ENCODE results near the gene KIAA0232. TPM values are rescaled to one million over a fixed set of nuclear protein-coding genes. Genes with fewer than 3 reads are reported as not detected.

Gene KIAA0232
- total and polyA plus RNA-seq, 9 of the 15 experiments (the other 6 are each of a cell fraction or from before 2014, with no cell fraction given): 3.5 to 17.4 (median 13.0) TPM

- ChIA-PET POLR2A (interaction anchor here (0.6 to 3.8 kb wide), 5 partner anchors 15 to 163 kb away, joined by 3 to 20 read pairs (median 3); partner anchors contain the start of gene TBC1D14), CTCF (ENCODE audit: low intra/inter-chr PET ratio) (interaction anchor here (0.6 kb wide), 1 partner anchor 186 kb away, joined by 6 read pairs; no protein-coding TSS in a partner anchor)
- in situ Hi-C loops (cut with MboI): no loop called here
- ATAC-seq: peak; percentile 11
- H3K27ac ChIP-seq (ENCODE audit: extremely low read depth, low read depth, low read length): peak overlapping the region; percentile 80
- peak overlapping the region; percentile 1; the same call in 1 of the 2 replicates for H3K4me3 ChIP-seq
- TF ChIP-seq NCOA4 (IDR thresholded peaks at IDR 0.05; ENCODE audit: partially characterized antibody) (no peak), SMAD3 (CRISPR knock-in tag; conservative IDR thresholded peaks at IDR 0.05) (no peak), ARID3B (CRISPR knock-in tag; IDR thresholded peaks at IDR 0.05; ENCODE audit: borderline replicate concordance) (no peak), NFIC (IDR thresholded peaks at IDR 0.05) (0 out of 2 replicates have a peak, but pooled peaks have one; percentile 7), HMBOX1 (IDR thresholded peaks at IDR 0.05) (peak; percentile 68), NR2C2 (CRISPR knock-in tag; IDR thresholded peaks at IDR 0.05) (no peak), NR2C2 (tag; IDR thresholded peaks at IDR 0.05) (0 out of 2 replicates have a peak, but pooled peaks have one; percentile 60), ATF3 (IDR thresholded peaks at IDR 0.05) (no peak), ATF3 (CRISPR knock-in tag; conservative IDR thresholded peaks at IDR 0.05) (0 out of 2 replicates have a peak, but pooled peaks have one; percentile 38), GABPA (tag; conservative IDR thresholded peaks at IDR 0.05; ENCODE audit: low read depth) (0 out of 2 replicates have a peak, but pooled peaks have one; percentile 26), ZKSCAN1 (IDR thresholded peaks at IDR 0.05; ENCODE audit: low read depth, low read length) (peak; percentile 82), JUND (IDR thresholded peaks at IDR 0.05; ENCODE audit: borderline replicate concordance, low read depth, low read length) (no peak), JUND (tag; IDR thresholded peaks at IDR 0.05; ENCODE audit: borderline replicate concordance, low read depth, low read length) (0 out of 3 replicates have a peak, but pooled peaks have one; percentile 2)
- peak overlapping the region; percentile 51 to 61; a peak in 2 of 4 replicates for H3K9ac ChIP-seq (ENCODE audit: insufficient read depth in 1 of 2, low read depth in 2 of 2, low read length in 2 of 2)
- no peaks in the 10 kb centered on the region for H3K36me3 ChIP-seq (ENCODE audit: control insufficient read depth, insufficient read depth, low read length)
- no TSS peak for BruUV-seq (replicated peaks)
- no peaks in the 10 kb centered on the region for H3K79me2 ChIP-seq (ENCODE audit: control insufficient read depth, insufficient read depth, low read length)
- H4K20me1 ChIP-seq (replicated peaks; ENCODE audit: control insufficient read depth, insufficient read depth, low read length): no peaks in the 10 kb centered on the region
- WGBS (ENCODE audit: insufficient coverage, low coverage, missing lambda C conversion rate): 77% methylated on average over 10 of the region's 10 CpGs
- H3K9me3 ChIP-seq (replicated peaks; ENCODE audit: control insufficient read depth, insufficient read depth, low read depth, low read length): peaks cover 8% of the 10 kb centered on the region
- H3K27me3 ChIP-seq (ENCODE audit: control insufficient read depth in 2 of 2, insufficient read depth in 2 of 2, low read length in 2 of 2): no peaks in the 10 kb centered on the region
- H3K4me2 ChIP-seq (ENCODE audit: insufficient read depth, low read length): peak overlapping the region; percentile 72
- FAIRE-seq: peak; percentile 40
- DNase-seq (ENCODE audit: extremely low read depth in 1 of 4, low spot score in 3 of 4): peak in 1 of 4 experiments; percentile 46
- H3K9me1 ChIP-seq (ENCODE audit: control insufficient read depth, insufficient read depth, low read length): no peaks in the 10 kb centered on the region
- intact Hi-C loops (cut with micrococcal nuclease): loop anchor here (5.0 kb wide), 2 partner anchors 176 to 191 kb away; partner anchors contain the start of gene GRPEL1
- H3K4me1 ChIP-seq (replicated peaks in 1 of 2; ENCODE audit: control insufficient read depth in 2 of 2, insufficient read depth in 2 of 2, low read length in 2 of 2): peaks cover 35 to 60% of the 10 kb centered on the region in 2 experiments
- H2AFZ ChIP-seq (ENCODE audit: low read depth, low read length): peak overlapping the region; percentile 91
These were observed 109.1 kb downstream of the KIAA0232 start for GRCh38 chr4:6891436-6892170.

All from K562 (cell line).